ENCODE data around the gene USB1.

DNA sequence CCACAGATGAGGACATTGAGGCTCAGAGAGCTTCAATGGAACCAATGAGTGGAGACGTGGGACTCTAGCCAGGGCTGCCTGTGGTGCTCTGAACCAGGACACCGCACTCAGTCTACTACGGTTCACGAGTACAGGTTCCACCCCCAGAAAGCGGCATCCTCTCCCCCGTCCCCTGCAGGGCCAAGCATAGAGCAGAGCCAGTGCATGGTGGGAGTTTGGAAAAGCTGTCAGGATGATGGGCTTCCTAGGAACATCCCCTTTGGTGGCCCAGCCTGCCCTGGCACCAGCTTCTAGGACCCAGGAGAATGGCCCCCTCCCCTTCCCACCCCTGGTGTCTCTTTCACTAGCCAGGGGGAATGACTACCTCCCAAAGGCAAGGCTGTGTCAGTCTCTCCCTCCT is 9.1 kb upstream of the USB1 start:
- TF ChIP-seq POLR2A (IDR thresholded peaks at IDR 0.05) = no peak
- TF ChIP-seq, protein P1, sequence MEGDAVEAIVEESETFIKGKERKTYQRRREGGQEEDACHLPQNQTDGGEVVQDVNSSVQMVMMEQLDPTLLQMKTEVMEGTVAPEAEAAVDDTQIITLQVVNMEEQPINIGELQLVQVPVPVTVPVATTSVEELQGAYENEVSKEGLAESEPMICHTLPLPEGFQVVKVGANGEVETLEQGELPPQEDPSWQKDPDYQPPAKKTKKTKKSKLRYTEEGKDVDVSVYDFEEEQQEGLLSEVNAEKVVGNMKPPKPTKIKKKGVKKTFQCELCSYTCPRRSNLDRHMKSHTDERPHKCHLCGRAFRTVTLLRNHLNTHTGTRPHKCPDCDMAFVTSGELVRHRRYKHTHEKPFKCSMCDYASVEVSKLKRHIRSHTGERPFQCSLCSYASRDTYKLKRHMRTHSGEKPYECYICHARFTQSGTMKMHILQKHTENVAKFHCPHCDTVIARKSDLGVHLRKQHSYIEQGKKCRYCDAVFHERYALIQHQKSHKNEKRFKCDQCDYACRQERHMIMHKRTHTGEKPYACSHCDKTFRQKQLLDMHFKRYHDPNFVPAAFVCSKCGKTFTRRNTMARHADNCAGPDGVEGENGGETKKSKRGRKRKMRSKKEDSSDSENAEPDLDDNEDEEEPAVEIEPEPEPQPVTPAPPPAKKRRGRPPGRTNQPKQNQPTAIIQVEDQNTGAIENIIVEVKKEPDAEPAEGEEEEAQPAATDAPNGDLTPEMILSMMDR (IDR thresholded peaks at IDR 0.05) = no peak

All from gastroesophageal sphincter (tissue), 3 donors.